ENCODE results near the gene JAG1. TPM values are rescaled to one million over a fixed set of nuclear protein-coding genes. Genes with fewer than 3 reads are reported as not detected.

JAG1 gene
- total and polyA plus RNA-seq, 2 donors from 2014 or later: 18.0 to 132 TPM

GRCh38 chr20:10687895-10688294, 14.1 kb upstream of the JAG1 start:
- intact Hi-C loops (cut with DNase I): no loop called here
- H3K36me3 ChIP-seq (ENCODE audit: control insufficient read depth in 2 of 3, insufficient read depth in 3 of 3, low read length in 3 of 3): no peaks in the 10 kb centered on the region
- H3K9me3 ChIP-seq (ENCODE audit: control insufficient read depth in 2 of 3, insufficient read depth in 1 of 3, low read length in 3 of 3): no peaks in the 10 kb centered on the region
- peaks cover 0 to 3% (median 0%) of the 10 kb centered on the region in 3 donors for H3K4me1 ChIP-seq (ENCODE audit: control insufficient read depth in 2 of 3, insufficient read depth in 2 of 3, low read depth in 1 of 3, low read length in 3 of 3)
- TF ChIP-seq CTCF (IDR thresholded peaks at IDR 0.05; ENCODE audit: borderline replicate concordance, extremely low read depth, insufficient read depth): no peak
- FAIRE-seq (no peak), DNase-seq (peak in 1 of 5 donors; percentile 34)
- no peak overlapping the region for H3K4me3 ChIP-seq (ENCODE audit: low read length in 3 of 3)
- no peak overlapping the region for H3K9ac ChIP-seq (ENCODE audit: low read length in 3 of 3)
- no peak overlapping the region for H3K27ac ChIP-seq (ENCODE audit: low read depth in 2 of 2, low read length in 2 of 2)
- H3K27me3 ChIP-seq (ENCODE audit: control insufficient read depth, insufficient read depth, low read length): no peaks in the 10 kb centered on the region

GRCh38 chr20:10686356-10687133, 12.7 kb upstream of the JAG1 start:
- DNase-seq: peak; percentile 71 to 78 (median 74)
- intact Hi-C loops (cut with DNase I): no loop called here

GRCh38 chr20:10683537-10683936, 9.7 kb upstream of the JAG1 start:
- H3K4me1 ChIP-seq (ENCODE audit: control insufficient read depth in 2 of 3, insufficient read depth in 2 of 3, low read depth in 1 of 3, low read length in 3 of 3): peaks cover 0 to 3% (median 0%) of the 10 kb centered on the region in 3 donors
- H3K27ac ChIP-seq (ENCODE audit: low read depth in 2 of 2, low read length in 2 of 2): no peak overlapping the region
- FAIRE-seq: no peak
- H3K4me3 ChIP-seq (ENCODE audit: low read length in 3 of 3): no peak overlapping the region
- TF ChIP-seq CTCF (IDR thresholded peaks at IDR 0.05; ENCODE audit: borderline replicate concordance, extremely low read depth, insufficient read depth): no peak
- no peaks in the 10 kb centered on the region for H3K27me3 ChIP-seq (ENCODE audit: control insufficient read depth, insufficient read depth, low read length)
- no peaks in the 10 kb centered on the region for H3K9me3 ChIP-seq (ENCODE audit: control insufficient read depth in 2 of 3, insufficient read depth in 1 of 3, low read length in 3 of 3)
- intact Hi-C loops (cut with DNase I): no loop called here
- H3K36me3 ChIP-seq (ENCODE audit: control insufficient read depth in 2 of 3, insufficient read depth in 3 of 3, low read length in 3 of 3): no peaks in the 10 kb centered on the region
- no peak overlapping the region for H3K9ac ChIP-seq (ENCODE audit: low read length in 3 of 3)
- no peak for DNase-seq

More at GRCh38 chr20:10686356-10687133, 12.7 kb upstream of the JAG1 start:
- Histone ChIP-seq H3K9ac (ENCODE audit: low read length in 3 of 3) (no peak overlapping the region), H3K36me3 (ENCODE audit: control insufficient read depth in 2 of 3, insufficient read depth in 3 of 3, low read length in 3 of 3) (no peaks in the 10 kb centered on the region), H3K27ac (ENCODE audit: low read depth in 2 of 2, low read length in 2 of 2) (peak overlapping the region in 1 of 2 donors; percentile 35), H3K27me3 (ENCODE audit: control insufficient read depth, insufficient read depth, low read length) (no peaks in the 10 kb centered on the region), H3K9me3 (ENCODE audit: control insufficient read depth in 2 of 3, insufficient read depth in 1 of 3, low read length in 3 of 3) (no peaks in the 10 kb centered on the region), H3K4me3 (ENCODE audit: low read length in 3 of 3) (no peak overlapping the region), H3K4me1 (ENCODE audit: control insufficient read depth in 2 of 3, insufficient read depth in 2 of 3, low read depth in 1 of 3, low read length in 3 of 3) (peaks cover 0 to 3% (median 0%) of the 10 kb centered on the region in 3 donors)
- no peak for TF ChIP-seq CTCF (IDR thresholded peaks at IDR 0.05; ENCODE audit: borderline replicate concordance, extremely low read depth, insufficient read depth)
- FAIRE-seq: no peak
